Stimulated activated CD4-positive, alpha-beta T cell treated with anti-CD3 and anti-CD28 coated beads, Interleukin-15, amount 100 ng/mL, for 48 hours (primary cell): Measurements from ENCODE around the gene CLEC20A.

Experiments used
- DNase-seq, 2 donors: peaks; one replicate each; pipeline ENCODE4 v3.0.0-alpha.2; 2020; ENCODE audit warnings: low read depth in 2 of 2

CLEC20A gene

DNA sequence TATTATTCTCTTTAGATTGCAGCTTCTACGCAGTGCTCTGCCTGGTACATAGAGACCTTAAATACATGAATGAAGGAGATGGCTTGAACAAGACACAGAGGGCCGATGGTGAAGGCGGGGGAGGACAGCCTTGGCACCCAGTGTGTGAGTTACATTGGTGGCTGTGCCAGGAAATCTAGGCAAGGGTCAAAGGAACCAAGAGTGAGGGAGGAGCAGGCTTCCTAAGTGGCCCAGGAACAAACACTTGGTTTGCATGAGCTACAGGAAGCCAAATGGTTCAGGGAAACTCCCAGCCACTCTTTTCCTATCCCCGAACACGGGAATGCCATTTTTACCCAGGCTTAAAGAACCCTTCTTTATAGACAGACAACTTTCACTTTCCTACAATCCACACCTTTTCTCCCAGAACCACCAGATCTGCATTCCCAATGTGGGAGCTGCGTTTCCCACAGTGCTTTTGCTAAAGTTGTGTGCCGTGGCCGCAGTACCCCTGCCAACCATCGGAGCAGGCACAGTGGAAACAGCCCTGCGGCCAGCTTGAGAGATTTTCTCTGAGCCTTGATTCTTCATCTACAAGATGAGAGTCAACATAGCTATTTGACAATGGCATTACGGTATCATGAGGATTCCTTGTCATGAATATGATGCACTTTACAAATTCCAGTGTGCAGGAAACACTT, 3.5 kb upstream of the CLEC20A start:
- no peak for DNase-seq

DNA sequence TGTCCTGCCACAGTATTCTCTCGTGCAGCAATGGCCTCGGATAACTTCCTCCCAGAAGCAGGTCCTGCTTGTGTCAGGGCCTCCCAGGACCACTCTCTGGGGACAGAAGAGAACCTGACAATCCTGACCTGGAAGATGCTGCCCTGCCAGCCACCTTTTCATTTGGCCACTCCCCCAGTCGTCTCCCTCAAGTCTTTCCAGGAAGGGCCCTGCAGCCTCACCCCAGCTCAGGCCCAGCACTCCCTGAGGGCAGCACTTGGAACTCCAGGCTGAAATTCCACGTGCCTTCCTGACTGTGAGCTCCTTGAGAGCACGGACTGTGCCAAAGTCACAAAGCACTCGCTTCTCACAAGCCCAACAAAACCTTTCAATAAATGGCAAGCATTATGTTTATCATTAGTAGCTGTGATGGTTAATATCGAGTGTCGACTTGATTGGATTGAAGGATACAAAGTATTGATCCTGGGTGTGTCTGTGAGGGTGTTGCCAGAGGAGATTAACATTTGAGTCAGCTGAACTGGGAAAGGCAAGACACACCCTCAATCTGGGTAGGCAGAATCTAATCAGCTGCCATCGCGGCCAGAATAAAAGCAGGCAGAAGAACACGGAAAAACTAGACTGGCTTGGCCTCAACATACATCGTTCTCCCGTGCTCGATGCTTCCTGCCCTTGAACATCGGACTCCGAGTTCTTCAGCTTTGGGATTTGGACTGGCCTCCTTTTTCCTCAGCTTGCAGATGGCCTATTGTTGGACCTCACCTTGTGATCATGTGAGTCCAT, 2.3 kb upstream of the CLEC20A start:
- DNase-seq, result no peak

DNA sequence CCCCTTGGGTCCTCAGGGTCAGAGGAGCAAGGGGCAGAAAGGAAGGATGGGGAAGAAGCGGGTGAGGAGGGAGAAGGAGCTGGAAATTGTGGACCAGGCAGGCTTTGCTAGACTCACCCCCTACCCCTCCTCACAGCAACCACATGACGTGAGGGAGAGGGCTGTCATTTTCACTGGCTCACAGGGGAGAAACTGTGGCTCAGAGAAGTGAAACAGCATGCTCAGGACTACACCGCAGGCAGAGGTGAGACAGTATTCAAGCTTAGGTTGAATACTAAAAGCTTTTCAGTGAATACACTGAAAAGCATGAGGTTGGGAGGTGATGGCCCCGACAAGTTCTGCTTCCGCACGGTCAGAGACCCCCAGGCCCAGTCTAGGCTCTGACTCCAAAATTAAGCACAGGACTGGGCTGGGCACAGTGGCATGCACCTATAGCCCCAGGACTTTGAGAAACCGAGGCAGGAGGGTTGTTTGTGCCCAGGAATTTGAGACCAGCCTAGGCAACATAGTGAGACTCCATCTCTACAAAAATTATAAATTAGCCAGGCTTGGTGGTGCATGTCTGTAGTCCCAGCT, 1.2 kb upstream of the CLEC20A start:
- DNase-seq, result no peak

DNA sequence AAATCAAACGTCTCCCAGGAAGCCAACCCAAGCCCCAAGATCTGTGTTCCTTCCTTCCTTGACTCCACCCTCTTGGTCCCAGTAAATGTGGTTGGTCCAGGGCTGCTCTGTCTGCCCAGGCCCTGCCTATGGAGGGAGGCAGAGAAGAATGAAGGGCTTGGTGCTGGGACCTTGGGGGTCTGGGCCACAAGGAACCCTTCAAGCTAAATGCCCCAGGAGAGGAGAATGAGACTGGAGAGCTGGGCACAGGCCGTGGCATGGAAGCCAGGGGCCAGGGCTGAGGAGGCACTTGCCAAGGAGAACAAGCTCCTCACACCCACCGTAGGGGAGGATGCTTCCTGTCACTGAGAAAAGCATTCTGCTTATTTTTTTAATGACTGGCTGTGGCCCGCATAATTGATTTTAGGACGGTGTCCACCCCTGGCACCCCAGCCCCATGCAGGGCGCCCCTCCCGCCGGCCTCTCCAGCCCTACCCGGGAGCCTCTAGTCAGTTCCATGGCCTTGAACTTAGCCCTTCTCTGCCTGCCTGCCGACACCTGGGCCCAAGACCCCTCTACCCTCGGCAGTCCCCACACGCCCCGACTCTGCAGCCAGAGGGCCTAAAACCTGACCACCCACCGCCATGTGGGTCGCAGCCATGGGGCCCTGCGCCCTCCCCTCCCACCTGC, 889 bp downstream of the CLEC20A start:
- no peak for DNase-seq

DNA sequence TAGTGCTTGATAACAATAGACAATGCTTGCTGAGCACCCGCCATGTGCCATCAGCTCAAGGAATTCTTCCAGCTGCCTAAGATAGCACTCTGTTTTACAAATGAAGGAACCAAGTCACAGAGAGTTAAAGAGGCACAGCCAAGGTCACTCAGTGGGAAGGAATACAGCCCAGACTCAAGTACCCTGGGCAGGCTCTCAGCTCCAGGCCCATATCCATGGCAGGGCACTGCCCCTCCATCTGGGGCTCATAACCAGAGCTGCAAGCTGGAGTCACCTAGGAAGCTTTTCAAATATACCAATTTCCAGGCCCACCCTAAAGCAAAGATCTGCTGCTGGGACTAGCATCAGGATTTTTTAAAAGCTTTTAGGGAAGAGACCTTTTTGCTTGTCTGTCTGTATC, 1.6 kb downstream of the CLEC20A start:
- no peak for DNase-seq

DNA sequence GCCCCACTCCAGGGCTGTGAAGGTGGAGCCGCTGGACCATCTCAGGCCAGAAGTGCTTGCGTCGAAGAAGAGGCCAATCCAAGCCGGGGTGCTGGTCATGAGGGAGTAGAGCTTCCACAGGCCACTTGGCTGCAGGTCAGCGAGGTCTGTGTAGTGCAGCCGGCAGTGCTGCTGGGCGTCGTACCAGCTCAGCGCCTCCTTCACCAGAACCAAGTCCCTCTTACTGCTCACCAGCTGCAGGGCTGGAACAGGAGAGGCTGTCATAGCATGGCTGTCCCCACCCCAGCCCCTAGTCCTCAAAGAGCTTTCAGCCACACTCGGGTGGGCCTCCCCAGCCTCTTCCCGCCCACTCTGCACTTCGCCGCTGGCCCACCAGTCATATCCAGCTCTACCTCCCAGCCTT, 2.2 kb downstream of the CLEC20A start:
- DNase-seq, result no peak

DNA sequence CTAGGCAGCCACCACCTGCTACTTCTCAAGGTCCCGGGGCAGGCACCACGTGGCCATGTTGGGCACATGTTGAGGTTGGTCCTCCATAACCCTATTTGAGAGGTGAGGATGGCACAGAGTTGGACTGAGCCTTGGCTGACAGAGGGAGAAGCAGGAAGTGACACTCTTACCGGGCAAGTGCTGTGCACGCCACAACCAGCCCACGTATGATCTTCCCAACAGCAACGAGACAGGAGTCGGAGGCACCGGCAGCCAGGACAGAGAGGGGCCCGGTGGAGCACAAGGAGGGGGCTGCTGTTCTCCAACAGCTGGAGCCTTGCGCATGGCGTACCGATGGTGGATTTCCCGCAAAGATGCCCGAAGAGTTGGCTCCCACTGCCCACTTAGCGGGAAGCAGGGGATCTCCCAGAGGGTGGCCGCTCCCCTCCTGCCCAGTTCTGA, 3.4 kb downstream of the CLEC20A start:
- no peak for DNase-seq

DNA sequence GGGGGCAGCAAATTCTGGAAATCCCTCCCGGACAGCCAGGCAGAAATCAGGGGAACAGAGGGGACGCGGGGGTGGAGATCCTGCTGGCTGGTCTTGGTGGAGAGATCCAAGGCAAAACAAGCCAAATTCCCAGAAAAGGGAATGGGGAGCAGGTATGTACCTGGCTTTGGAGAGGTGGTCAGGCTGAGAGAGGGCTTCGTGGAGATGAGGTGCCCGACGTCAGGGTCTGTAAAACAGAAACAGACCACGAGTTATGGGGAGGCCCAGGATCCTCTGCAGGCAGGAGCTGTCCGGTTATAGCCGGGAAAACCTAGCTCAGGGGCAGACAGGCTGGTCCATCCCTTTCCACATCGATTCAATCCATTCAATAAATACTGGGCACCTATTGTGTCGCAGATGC, 4.4 kb downstream of the CLEC20A start:
- no peak for DNase-seq

DNA sequence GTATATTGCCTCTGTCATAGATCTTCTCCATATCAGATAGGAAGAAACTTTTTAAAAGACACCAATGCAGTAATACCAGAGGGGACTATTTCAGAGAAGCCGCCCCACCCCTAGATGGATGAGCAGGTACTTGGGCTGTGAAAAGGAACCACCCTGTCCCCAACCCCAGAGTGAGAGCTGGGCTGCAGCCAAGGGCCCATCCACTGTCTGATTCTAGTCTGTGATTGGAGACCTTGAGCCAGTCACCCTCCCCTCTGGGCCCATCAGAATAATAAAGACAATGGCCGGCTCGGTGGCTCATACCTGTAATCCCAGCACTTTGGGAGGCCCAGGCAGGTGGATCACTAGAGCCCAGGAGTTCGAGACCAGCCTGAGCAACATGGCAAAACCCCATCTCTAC, 5.0 kb downstream of the CLEC20A start:
- DNase-seq, result no peak

DNA sequence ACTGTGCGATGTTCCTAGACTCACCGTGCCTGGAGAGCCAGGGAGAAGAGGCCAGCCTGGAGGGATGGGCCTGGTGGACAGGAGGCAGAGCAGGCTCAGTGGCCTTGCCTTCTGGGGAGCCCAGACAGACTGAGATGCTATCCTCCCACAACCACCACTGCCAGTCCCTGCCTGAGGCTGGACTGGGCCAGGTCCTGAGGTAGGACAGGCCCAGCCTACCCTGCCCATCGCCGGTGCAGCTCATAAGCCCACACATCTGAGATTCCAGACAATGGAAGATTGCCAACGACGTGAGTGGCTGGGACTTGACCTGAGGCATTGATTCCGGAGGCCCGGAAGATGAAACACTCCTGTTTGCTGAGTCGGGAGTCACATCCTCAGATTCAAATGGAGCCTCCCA, 5.8 kb downstream of the CLEC20A start:
- DNase-seq, result no peak

DNA sequence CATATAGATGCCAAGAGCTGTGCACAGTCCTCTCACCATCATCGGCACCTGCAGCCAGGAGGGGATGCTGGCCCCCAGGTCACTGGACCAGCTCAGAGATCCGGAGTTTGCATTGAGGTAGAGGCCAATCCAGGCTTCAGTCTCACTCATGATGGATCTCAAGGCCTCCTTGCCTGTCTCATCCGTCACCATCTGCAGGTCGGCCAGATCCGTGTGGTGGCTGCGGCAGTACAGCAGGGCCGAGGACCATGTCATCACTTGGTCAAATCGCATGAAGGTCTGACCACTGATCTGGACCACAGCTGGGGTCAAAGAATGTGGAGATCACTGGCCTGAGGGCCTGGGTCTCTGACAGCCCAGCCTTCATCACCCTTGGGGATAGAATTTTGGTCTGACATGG, 6.6 kb downstream of the CLEC20A start:
- DNase-seq, result no peak

DNA sequence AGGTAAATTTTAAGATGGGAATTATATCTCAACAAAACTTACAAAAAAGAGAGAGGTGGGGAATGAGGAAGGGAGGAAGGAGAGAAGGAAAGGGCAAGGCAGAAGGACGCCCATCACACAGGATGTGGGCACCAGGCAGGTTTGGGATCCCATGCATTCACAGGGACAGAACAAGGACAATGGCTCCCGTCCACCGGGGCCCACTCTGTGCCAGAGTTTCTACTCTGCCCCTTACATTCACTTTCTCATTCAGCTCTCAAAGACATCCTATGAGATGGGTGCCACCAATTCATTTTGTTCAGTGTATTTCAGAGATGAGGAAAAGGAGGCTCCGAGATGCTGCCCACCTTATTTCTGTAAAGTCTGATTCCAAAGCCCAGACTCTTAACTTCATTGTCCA, 7.4 kb downstream of the CLEC20A start:
- no peak for DNase-seq

DNA sequence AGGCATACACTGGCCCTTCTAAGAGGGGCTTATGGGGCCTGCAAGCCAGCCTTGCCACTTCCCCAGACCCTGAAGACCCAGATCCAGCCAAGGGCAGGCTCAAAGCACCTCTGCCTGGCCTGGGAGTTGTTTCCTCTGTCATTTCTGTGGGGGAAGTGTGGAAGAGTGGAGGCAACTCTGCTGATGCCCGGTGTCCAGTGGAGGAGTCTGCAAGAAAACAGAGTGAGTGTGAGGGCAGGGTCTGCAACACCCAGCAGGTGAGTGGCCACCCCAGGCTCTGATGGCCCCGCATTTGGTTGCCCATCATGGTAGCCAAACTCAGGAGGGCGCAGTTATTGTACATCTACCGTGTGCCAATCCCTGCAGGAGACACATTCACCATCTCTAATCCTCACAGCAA, 8.4 kb downstream of the CLEC20A start:
- DNase-seq, result no peak

DNA sequence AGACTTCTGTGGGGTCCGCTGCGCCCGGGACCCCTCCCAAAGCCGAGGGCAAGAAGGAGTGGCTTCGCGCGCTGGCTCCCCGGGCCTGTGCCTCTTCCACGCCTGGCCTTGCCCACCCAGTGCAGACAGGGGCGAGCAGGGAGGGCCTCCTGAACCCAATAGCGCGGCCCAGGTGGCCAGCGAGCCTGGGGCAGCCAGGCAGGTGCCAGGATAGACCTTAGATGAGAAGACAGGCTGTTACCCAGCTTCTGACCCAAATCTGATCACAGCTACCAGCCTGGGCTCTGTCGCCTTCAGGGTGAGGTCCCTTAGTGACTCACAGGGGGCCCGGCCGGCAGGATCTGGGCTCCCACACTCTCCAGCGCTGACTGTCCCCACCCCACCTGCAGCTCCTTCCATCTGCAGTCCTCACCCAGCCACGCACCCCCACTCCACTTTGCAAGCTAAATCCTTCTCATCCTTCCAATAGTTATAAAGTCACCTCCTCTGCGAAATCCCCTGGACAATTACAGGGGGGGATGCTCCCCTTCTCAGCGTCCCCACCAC, 9.6 kb downstream of the CLEC20A start:
- DNase-seq, result no peak

DNA sequence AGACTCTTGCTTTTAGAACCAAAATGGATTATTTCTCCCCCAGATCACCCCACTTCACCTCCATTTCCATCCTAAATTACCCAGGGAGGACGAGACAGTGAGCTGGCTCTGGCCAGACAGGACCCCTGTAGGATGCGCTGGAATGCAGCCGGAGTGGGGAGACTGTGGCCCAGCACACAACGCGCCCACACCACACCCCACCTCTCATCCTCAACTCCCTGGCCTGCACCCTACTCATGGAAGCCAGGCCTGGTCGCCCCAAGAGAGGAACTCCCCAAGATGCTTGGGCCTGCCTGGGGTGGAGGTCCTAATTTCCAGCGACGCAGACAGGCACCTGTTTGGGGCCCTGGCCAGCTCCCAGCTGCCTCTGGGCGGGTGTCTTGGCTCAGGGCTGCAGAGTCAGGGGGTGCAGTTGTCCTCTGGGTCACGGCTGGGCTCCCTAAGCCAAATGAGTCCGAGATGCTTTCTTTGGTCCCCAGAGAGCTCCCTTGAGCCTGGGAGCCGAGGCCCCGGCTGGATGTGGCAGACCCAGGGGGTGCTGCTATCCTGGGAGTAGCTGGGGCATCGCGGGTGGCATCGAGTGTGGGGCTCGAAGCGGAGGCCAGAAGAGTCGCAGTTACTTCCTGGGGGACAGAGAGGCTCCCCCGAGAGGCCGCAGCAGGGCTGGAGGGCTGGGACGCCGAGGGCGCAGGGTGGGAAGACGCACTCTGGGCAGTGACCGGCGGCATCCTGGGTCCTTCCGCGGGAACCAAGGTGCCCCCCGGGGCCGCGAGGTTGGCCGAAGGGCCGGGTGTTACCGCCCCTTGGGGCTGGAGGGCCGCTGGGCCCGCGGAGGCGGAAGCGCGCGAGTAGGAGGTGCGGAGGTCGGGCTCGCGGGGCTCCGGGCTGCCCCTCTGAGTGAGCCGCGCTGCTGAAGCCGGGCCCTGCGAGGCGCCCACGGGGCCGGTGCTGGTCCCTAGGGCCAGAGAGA, 10.4 kb downstream of the CLEC20A start:
- DNase-seq, result no peak

DNA sequence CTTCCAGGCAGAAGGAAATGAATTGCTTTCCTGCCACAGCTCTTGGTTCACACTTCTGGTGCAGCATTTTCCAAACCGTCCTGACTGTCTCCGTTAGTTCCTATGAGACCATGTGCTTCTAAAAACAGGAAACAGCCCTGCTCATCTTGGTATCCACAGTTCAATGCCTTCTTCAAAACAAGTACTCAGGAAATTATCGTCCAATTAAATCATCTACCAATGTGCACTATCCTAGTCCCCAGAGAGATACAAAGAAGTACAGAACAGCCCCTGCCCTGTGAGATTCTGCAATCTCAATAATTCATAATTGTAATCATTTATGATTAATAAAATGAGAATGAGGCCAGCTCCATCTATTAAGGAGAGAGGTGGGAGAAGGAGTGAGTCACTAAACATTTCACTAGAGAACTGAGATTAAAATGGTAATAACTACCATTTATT, 11.2 kb downstream of the CLEC20A start:
- no peak for DNase-seq

DNA sequence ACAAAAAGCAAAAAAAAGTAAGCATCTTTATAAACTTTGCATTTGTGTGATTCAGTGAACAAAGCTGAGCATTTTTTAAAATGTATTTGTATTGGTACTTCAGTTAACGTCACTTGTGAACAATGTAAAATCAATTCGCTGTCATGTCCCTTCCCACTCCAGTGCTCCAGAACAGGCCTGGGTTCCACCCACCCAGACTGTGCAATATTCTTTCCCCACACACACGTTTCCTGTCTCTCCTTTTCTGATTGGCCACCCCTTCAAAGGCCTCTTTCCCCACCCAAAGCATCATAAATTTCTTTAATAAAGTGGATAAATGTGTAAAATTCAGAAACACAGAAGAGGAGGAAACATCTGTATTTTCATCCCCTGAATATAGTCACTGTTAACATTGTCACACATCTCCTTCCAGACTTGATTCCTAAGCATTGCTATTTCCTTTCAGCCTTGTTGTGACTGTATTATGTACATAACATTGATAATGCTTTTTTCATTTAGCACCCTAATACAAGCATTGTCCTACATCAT, 12.0 kb downstream of the CLEC20A start:
- DNase-seq, result no peak

DNA sequence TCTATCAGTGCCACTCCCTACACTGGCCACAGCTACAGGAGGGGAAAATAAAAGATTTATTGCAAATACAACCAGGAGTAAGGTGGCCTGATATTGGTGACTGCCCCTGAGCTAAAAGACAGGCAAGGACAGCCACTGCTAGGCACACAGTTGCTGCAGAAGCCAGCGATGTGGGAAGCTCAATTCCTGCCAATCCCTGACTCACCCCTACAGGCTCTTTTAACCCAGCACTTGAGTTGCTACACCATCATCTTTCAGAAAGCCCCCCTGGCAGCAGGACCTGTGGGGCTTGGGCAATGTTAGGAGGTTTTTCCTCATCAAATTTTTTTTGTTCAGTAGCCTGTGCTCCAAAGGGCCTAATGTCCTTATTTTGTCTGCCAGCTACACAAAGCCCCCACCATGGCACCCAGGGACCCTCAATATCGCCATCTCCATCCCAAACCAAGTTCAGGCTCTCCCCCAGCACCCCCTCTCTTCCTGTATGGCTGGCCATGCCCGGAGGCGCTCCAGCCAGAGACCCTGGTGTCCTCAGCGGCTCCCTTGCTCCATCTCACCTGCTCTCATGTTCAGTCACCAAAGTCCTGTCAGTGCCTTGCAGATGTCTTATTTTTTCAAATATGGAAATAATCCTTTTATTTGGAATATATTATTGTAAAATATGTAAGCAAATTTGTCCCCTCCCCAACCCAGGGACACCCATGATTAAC, 13.4 kb downstream of the CLEC20A start:
- DNase-seq, result no peak

DNA sequence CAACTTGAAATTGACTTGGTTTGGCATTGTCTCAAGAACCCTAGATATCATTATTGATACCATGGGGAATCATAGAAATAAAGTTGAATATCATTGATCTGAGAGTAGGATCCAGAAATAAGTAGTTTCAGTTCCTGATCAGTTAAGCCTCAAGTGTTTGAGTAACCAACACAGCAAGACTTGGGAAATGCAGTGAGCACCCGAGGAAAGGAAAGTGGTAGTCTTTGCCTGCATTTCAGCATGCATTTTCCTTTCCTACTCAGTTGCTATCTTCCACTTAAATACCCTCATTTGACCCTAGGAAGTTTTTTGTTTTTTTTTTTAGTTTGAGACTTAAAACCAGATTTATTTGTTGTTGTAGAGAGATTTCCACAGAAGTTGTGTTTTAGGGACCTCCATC, 18.9 kb downstream of the CLEC20A start:
- no peak for DNase-seq

DNA sequence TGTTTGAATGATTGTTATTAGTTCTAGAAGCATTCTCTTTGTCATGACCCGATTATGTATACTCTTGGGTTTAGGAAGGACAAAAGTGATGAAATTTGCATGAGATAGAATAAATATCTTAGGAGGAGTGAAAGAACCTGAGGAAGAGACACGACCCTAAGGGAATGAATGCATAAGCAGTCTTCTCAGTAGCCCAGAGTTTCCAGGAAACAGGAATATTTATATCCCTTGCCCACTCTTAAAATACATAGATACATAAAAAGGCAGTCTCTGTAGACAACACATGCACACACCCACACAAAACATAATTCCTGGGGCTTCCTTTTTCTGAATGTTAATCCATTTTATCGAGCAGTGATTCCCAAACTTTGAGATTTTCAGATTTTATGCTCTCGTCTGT, 19.4 kb downstream of the CLEC20A start:
- no peak for DNase-seq
